Measurements from ENCODE around the gene TPM1. TPM values are rescaled to one million over a fixed set of nuclear protein-coding genes. Genes with fewer than 3 reads are reported as not detected.

The TPM1 gene
- total RNA-seq, 4 donors from 2014 or later: 656 to 1,383 (median 909) TPM

GRCh38 chr15:63107895-63108546, 65.5 kb downstream of the TPM1 start:
- Histone ChIP-seq H3K4me1 (no peaks in the 10 kb centered on the region), H3K9me3 (no peaks in the 10 kb centered on the region), H3K27me3 (no peaks in the 10 kb centered on the region), H3K36me3 (no peaks in the 10 kb centered on the region), H3K27ac (no peak overlapping the region), H3K4me3 (no peak overlapping the region)
- DNase-seq (no peak), ATAC-seq (no peak)
- intact Hi-C loops (cut with DNase I; ENCODE audit: low total_unique reads): no loop called here
- TF ChIP-seq POLR2A (IDR thresholded peaks at IDR 0.05) (no peak), CTCF (IDR thresholded peaks at IDR 0.05 in 4 of 5, conservative IDR thresholded peaks at IDR 0.05 in 1 of 5) (no peak)
- in situ Hi-C loops (cut with MboI; ENCODE audit: low sequenced_read_pairs in 4 of 4): no loop called here

GRCh38 chr15:63109498-63109897, 67.0 kb downstream of the TPM1 start:
- H3K27ac ChIP-seq: no peak overlapping the region
- H3K4me3 ChIP-seq: no peak overlapping the region
- no peaks in the 10 kb centered on the region for H3K9me3 ChIP-seq
- TF ChIP-seq POLR2A (IDR thresholded peaks at IDR 0.05) (no peak), CTCF (IDR thresholded peaks at IDR 0.05 in 4 of 5, conservative IDR thresholded peaks at IDR 0.05 in 1 of 5) (no peak)
- in situ Hi-C loops (cut with MboI; ENCODE audit: low sequenced_read_pairs in 4 of 4) (no loop called here), intact Hi-C loops (cut with DNase I; ENCODE audit: low total_unique reads) (no loop called here)
- H3K27me3 ChIP-seq: no peaks in the 10 kb centered on the region
- DNase-seq: no peak
- no peaks in the 10 kb centered on the region for H3K4me1 ChIP-seq
- ATAC-seq: no peak
- no peaks in the 10 kb centered on the region for H3K36me3 ChIP-seq

GRCh38 chr15:63109920-63110319, 67.4 kb downstream of the TPM1 start:
- H3K27ac ChIP-seq: no peak overlapping the region
- H3K4me1 ChIP-seq: no peaks in the 10 kb centered on the region
- no peaks in the 10 kb centered on the region for H3K36me3 ChIP-seq
- TF ChIP-seq POLR2A (IDR thresholded peaks at IDR 0.05) (no peak), CTCF (IDR thresholded peaks at IDR 0.05 in 4 of 5, conservative IDR thresholded peaks at IDR 0.05 in 1 of 5) (no peak)
- no peak overlapping the region for H3K4me3 ChIP-seq
- intact Hi-C loops (cut with DNase I; ENCODE audit: low total_unique reads): no loop called here
- DNase-seq: no peak
- in situ Hi-C loops (cut with MboI; ENCODE audit: low sequenced_read_pairs in 4 of 4): no loop called here
- no peak for ATAC-seq
- no peaks in the 10 kb centered on the region for H3K9me3 ChIP-seq
- H3K27me3 ChIP-seq: no peaks in the 10 kb centered on the region

- Histone ChIP-seq H3K36me3 (no peaks in the 10 kb centered on the region), H3K27me3 (no peaks in the 10 kb centered on the region), H3K4me3 (no peak overlapping the region), H3K9me3 (no peaks in the 10 kb centered on the region), H3K4me1 (no peaks in the 10 kb centered on the region), H3K27ac (no peak overlapping the region)
- no peak for DNase-seq
- in situ Hi-C loops (cut with MboI; ENCODE audit: low sequenced_read_pairs in 4 of 4) (no loop called here), intact Hi-C loops (cut with DNase I; ENCODE audit: low total_unique reads) (no loop called here)
- ATAC-seq: no peak
- no peak for TF ChIP-seq CTCF (IDR thresholded peaks at IDR 0.05 in 4 of 5, conservative IDR thresholded peaks at IDR 0.05 in 1 of 5)
- no peak for TF ChIP-seq POLR2A (IDR thresholded peaks at IDR 0.05)
Measured at GRCh38 chr15:63110428-63111026, 68.0 kb downstream of the TPM1 start.

All from gastrocnemius medialis (tissue), 4 donors.